NT2/D1 (cell line): ENCODE results near the gene DYNC1LI2.
"Not testable (repeated sequence)": the region's sequence is repeated elsewhere in the genome, so short reads cannot be mapped to it uniquely, and the experiment has no call there.

Experiments
- DNase-seq: peaks from one replicate; pipeline ENCODE4 v3.0.0-alpha.2; 2011; ENCODE audit warnings: low read depth, low spot score
- H3K27me3 ChIP-seq: 2 replicates; pipeline ENCODE4 v1.6.0; 2011; ENCODE audit warnings: mild to moderate bottlenecking; ENCODE audit not compliant: insufficient read length, insufficient read depth
- H3K36me3 ChIP-seq: 2 replicates; pipeline ENCODE4 v1.6.1; 2011; ENCODE audit warnings: mild to moderate bottlenecking, low read length, mixed read lengths; ENCODE audit not compliant: insufficient read depth, insufficient read length
- H3K4me1 ChIP-seq: 2 replicates; pipeline ENCODE4 v1.5.1; 2011; ENCODE audit not compliant: insufficient read depth, insufficient read length
- H3K4me3 ChIP-seq: 2 replicates; pipeline ENCODE4 v1.5.1; 2011; ENCODE audit warnings: low read depth; ENCODE audit not compliant: insufficient read length
- H3K9ac ChIP-seq: 2 replicates; pipeline ENCODE4 v1.6.0; 2011; ENCODE audit warnings: low read depth; ENCODE audit not compliant: insufficient read length
- H3K9me3 ChIP-seq: 2 replicates; pipeline ENCODE4 v1.5.1; 2011; ENCODE audit warnings: mild to moderate bottlenecking, low read length; ENCODE audit not compliant: insufficient read depth
- SUZ12 ChIP-seq: IDR thresholded peaks from 2 replicates; pipeline ENCODE4 v1.6.1; 2011; ENCODE audit not compliant: insufficient read length, insufficient read depth; ENCODE audit errors: extremely low read depth
- YY1 ChIP-seq: IDR thresholded peaks from 2 replicates; pipeline ENCODE4 v1.6.1; 2011; ENCODE audit not compliant: insufficient read length, insufficient read depth
- ZNF274 ChIP-seq: IDR thresholded peaks from 2 replicates; pipeline ENCODE4 v1.6.1; 2011; ENCODE audit warnings: mild to moderate bottlenecking, low read depth, low read length

DYNC1LI2 gene

GRCh38 chr16:66751303-66751991 lies at the start of gene DYNC1LI2:
Gene DYNC1LI2 (minus strand): TSS chr16:66751609. CDS start chr16:66751591, 18 bp downstream.
- Histone ChIP-seq H3K27me3 (peaks cover 16% of the 10 kb centered on the region), H3K4me3 (peak within 1 kb of the TSS; percentile 97), H3K9me3 (no peaks in the 10 kb centered on the region), H3K36me3 (peaks cover 44% of the 10 kb centered on the region), H3K4me1 (peaks cover 8% of the 10 kb centered on the region), H3K9ac (peak within 1 kb of the TSS; percentile 97)
- TF ChIP-seq ZNF274 (no peak), SUZ12 (no peak), YY1 (peak; percentile 81)
- peak; percentile 42 for DNase-seq

GRCh38 chr16:66800856-66801255 lies 49.4 kb upstream of the DYNC1LI2 start:
- Histone ChIP-seq H3K4me1 (no peaks in the 10 kb centered on the region), H3K9me3 (no peaks in the 10 kb centered on the region), H3K4me3 (no peak overlapping the region), H3K36me3 (peaks cover 49% of the 10 kb centered on the region), H3K9ac (no peak overlapping the region), H3K27me3 (no peaks in the 10 kb centered on the region)
- DNase-seq: no peak
- TF ChIP-seq YY1 (no peak), ZNF274 (no peak), SUZ12 (no peak)

- Histone ChIP-seq H3K27me3 (no peaks in the 10 kb centered on the region), H3K36me3 (peaks cover 23% of the 10 kb centered on the region), H3K9ac (no peak overlapping the region), H3K4me3 (no peak overlapping the region), H3K4me1 (no peaks in the 10 kb centered on the region), H3K9me3 (no peaks in the 10 kb centered on the region)
- TF ChIP-seq YY1 (no peak), ZNF274 (no peak), SUZ12 (no peak)
- DNase-seq: no peak
Measured at GRCh38 chr16:66798161-66798560, 46.8 kb upstream of the DYNC1LI2 start.

GRCh38 chr16:66793984-66794383 lies 42.6 kb upstream of the DYNC1LI2 start:
- H3K4me1 ChIP-seq, H3K27me3 ChIP-seq, H3K9me3 ChIP-seq, H3K4me3 ChIP-seq, H3K36me3 ChIP-seq, H3K9ac ChIP-seq, DNase-seq: not testable (repeated sequence)

- no peak overlapping the region for H3K4me3 ChIP-seq
- H3K27me3 ChIP-seq: no peaks in the 10 kb centered on the region
- TF ChIP-seq ZNF274: no peak
- TF ChIP-seq SUZ12: no peak
- TF ChIP-seq YY1: no peak
- no peaks in the 10 kb centered on the region for H3K4me1 ChIP-seq
- no peaks in the 10 kb centered on the region for H3K9me3 ChIP-seq
- no peak for DNase-seq
- no peak overlapping the region for H3K9ac ChIP-seq
- H3K36me3 ChIP-seq: no peaks in the 10 kb centered on the region
Measured at GRCh38 chr16:66790130-66790733, 38.8 kb upstream of the DYNC1LI2 start.

GRCh38 chr16:66787427-66787826 lies 36.0 kb upstream of the DYNC1LI2 start:
- H3K9me3 ChIP-seq: no peaks in the 10 kb centered on the region
- no peaks in the 10 kb centered on the region for H3K36me3 ChIP-seq
- no peak overlapping the region for H3K4me3 ChIP-seq
- H3K4me1 ChIP-seq: no peaks in the 10 kb centered on the region
- no peaks in the 10 kb centered on the region for H3K27me3 ChIP-seq
- no peak for DNase-seq
- no peak for TF ChIP-seq SUZ12
- TF ChIP-seq ZNF274: no peak
- no peak for TF ChIP-seq YY1
- no peak overlapping the region for H3K9ac ChIP-seq

GRCh38 chr16:66786551-66786950 lies 35.1 kb upstream of the DYNC1LI2 start:
- H3K9me3 ChIP-seq: no peaks in the 10 kb centered on the region
- H3K36me3 ChIP-seq: no peaks in the 10 kb centered on the region
- no peak overlapping the region for H3K9ac ChIP-seq
- no peaks in the 10 kb centered on the region for H3K27me3 ChIP-seq
- no peak for TF ChIP-seq ZNF274
- TF ChIP-seq YY1: no peak
- TF ChIP-seq SUZ12: no peak
- H3K4me1 ChIP-seq: no peaks in the 10 kb centered on the region
- H3K4me3 ChIP-seq: no peak overlapping the region
- no peak for DNase-seq

- H3K36me3 ChIP-seq: no peaks in the 10 kb centered on the region
- H3K27me3 ChIP-seq: no peaks in the 10 kb centered on the region
- no peaks in the 10 kb centered on the region for H3K9me3 ChIP-seq
- no peak overlapping the region for H3K9ac ChIP-seq
- no peak overlapping the region for H3K4me3 ChIP-seq
- H3K4me1 ChIP-seq: no peaks in the 10 kb centered on the region
- TF ChIP-seq SUZ12: no peak
- no peak for DNase-seq
Measured at GRCh38 chr16:66776457-66776856, 25.0 kb upstream of the DYNC1LI2 start.
